ENCODE results near the gene FTL.

FTL gene

DNA sequence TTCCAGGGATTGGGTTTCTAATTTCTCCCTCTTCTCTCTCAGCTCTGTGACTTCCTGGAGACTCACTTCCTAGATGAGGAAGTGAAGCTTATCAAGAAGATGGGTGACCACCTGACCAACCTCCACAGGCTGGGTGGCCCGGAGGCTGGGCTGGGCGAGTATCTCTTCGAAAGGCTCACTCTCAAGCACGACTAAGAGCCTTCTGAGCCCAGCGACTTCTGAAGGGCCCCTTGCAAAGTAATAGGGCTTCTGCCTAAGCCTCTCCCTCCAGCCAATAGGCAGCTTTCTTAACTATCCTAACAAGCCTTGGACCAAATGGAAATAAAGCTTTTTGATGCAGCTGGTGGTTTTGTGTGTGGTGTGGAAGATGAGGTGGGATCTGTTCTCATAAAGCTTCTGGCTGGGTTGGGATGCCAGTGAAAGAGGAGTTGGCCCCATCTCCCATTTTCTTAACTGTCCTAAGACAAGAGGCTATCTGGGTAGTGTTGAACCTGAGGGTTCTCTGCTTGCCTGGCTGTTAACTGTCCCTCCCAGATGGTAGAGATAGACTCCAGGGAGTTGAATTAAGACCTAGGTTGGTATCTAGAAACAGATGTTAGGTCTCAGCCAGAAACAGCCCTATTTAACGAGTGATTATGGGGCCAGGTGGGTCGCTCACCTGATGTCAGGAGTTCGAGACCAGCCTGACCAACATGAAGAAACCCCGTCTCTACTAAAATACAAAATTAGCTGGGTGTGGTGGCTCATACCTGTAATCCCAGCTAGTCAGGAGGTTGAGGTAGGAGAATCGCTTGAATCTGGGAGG, 1.6 kb downstream of the FTL start:
- DNase-seq, result no peak

DNA sequence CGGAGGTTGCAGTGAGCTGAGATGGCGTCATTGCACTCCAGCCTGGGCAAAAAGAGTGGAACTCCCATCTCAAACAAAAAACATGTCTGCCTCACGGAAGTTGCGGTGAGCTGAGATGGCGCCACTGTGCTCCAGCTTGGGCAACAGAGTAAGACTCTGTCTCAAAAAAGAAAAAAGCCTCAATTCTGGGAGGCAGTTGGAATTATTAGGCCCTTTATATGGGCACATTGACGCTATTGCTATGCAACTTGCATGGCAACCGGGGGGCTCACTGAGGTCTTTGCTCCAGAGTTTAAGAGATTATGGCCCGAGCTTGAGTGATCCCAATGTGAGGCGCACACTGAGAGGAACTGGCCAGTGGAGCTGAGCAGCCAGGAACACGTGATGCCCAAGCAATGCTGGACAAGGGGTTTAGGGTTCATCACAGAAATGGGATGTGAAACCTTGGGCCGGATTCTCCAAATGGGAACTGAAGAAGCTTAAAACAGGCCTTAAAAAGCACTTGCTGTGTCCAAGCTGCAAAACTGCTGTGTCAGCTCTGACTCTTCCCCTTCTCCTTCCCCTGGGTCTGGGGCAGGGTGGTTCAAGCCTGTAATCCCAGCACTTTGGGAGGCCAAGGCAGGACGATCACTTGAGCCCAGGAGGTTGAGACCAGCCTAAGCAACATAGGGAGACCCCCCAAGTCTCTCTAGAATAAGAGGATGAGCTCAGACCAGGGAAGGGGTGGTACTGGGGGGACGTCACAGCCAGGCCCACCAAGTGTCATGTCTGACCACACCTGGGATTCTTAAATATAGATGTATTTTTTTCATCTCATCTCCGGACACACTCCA, 2.5 kb downstream of the FTL start:
- no peak for DNase-seq

DNA sequence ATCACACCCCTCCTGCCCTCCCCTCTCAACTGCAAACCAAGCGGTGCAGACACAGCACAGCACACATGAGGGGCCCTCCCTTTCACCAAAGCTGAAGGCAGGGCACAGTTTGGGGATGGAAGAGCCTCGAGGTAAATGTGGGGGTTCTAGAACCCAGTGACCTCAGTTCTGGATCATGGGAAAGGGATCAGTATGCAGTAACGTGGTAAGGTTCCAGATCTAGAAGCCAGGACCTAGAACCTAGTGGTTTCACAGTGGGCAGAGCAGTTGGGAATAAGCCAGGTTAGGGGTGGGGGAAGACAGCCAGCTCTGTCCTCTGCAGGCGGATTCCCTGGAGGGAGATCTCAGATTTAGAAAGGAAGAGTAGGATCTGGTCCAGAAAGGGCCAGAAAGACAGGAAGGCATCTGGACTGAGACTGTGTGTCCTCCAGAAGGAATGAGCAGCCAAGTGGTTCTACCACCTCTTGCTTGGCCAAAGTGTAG, 3.1 kb downstream of the FTL start:
- DNase-seq, result no peak

DNA sequence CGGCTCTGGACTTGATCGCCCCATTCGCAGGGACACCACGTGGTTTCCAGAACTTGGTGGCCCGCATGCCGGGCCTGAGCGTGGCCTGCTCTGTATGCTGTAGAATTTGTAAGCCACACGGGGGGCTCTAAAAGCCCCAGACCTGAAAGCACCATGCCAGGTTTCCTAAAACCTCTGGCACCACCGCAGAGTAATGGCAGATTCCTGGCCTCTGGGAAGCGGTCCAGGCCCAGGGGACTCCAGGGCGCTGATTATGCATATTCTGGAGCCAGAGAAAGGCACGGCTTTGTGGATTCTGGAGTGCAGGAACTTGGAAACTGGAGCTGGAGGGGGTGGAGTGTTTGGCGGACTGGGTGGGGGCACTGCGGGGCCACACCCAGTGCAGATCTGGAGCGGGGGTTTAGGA, 3.7 kb downstream of the FTL start:
- DNase-seq, result no peak

DNA sequence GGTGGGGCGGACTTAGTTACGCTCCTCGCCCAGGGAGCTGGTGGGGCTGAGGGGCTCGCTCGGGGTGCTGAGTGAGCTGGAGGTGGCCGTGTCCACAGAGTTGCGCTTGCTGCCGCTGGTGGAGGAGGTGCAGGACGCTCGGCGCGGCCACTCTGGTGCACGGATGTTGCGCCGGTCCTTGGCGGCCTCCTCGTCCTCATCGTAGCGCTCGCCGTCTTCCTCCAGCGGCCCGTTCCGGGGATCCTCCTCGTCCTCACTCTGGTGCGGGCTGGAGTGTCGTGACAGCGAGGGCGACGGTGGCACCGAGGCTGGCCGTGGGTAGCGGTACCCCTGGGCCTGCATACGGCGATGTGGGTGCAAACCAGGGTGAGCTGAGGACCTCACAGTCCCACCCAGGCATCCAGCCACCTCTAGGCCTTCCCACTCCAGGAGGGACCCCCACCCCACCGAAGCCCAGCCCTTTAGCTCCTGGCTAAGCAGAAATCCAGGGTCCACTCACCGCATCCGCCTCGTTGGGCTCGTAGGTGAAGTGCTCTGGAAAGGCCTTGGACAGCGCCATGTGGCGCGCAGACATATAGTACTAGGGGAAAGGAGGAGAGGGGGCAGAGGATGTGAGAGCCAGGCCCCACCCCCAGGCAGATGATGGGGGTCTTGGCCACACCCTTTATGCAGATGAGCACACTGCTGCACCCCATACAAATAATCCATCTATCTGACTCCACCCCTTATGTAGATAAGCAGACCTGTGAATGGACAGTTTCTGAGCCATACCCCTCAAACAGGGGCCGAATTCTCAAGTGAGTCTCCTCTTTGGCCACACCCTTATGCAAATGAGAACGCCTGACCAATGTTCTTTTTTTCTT, 4.4 kb downstream of the FTL start:
- no peak for DNase-seq

- DNase-seq, result no peak
Measured at GRCh38 chr19:48970139-48970766, 5.1 kb downstream of the FTL start.

GRCh38 chr19:48970923-48971395, 5.8 kb downstream of the FTL start:
- DNase-seq, result peak; percentile 56

- DNase-seq, result no peak
Measured at GRCh38 chr19:48975947-48976847, 11.1 kb downstream of the FTL start.

DNA sequence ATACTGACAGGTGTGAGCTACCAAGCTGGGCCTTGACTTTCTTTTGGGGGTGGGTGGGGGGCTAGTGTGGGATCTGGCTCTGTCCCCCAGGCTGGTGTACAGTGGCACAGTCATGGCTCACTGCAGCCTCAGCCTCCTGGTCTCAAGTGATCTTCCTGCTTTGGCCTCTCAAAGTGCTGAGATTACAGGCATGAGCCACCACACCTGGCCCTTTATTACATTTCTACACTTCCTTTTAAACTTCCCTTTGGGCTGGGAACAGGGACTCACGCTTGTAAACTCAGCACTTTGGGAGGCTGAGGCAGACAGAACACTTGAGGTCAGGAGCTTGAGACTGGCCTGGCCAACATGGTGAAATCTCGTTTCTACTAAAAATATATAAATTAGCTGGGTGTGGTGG, 12.0 kb downstream of the FTL start:
- DNase-seq, result no peak

DNA sequence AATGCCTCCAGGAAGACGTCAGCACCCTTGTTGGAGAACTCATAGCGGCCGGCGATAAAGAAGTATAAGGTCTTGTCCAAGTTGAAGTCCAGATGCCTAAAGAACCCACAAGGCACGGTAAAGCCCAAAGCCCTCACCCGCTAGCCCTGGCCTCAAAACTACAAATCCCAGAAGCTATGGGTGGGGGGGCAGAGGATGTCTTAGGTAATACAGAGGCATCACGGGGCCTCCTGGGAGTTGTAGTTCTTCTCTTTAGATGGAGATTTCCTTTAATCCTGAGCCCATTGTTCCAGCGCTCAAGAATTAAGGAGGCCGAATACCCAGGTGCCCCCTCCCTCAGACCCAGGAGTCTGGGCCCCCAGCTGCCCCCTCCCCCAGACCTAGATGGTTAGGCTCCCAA, 17.2 kb downstream of the FTL start:
- no peak for DNase-seq

DNA sequence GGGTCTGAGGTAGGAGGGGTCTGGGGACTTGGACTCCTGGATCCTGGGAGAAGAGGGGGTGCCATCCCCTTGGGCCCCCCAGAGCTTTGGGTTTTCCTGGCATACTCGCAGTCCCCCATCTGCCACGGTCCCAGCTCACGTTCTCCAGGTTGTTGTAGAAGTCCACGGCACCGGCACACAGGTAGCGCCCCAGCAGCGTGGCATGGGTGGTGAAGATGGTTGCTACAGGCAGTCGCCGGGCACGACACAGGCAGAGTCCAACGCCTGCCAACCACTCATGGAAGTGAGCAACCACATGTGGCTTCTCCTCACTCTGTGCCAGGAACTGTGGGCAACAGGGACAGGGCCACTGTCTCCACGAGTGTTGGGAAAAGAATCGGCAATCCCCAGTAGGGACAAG, 20.6 kb downstream of the FTL start:
- no peak for DNase-seq

DNA sequence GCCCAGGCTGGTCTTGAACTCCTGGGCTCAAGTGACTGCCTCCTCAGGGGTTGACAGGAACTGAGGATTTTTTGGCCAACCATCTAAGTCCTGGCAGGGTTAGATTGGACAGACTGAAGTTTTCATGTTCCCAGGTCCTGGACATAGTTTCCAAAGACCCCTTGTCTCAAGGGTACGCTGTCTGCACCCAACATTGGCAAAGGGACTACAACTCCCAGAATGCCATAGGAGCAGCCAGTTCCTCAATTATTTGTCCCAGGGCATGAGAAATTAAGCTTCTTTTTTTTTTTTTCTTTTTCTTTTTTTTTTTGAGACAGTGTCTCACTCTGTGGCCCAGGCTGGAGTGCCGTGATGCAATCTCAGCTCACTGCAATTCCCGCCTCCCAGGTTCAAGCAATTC, 21.1 kb downstream of the FTL start:
- DNase-seq, result no peak

- DNase-seq, result no peak
Measured at GRCh38 chr19:48987323-48987722, 22.2 kb downstream of the FTL start.

- no peak for DNase-seq
Measured at GRCh38 chr19:48988286-48988685, 23.2 kb downstream of the FTL start.

DNA sequence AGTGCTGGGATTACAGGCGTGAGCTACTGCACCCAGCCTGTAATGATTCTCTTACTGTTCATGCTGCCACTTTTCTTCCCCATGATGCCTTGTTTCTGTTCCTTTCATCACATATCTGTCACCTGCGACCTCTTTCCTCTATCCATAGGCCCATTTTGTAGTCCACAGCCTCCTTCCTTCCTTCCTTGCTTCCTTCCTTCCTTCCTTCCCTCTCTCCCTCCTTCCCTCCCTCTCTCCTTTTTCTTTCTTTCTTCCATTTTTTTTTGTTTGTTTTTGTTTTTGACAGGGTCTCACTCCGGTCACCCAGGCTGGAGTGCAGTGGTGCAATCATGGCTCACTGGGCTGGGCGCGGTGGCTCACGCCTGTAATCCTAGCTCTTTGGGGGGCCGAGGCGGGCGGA, 23.8 kb downstream of the FTL start:
- DNase-seq, result no peak

- no peak for DNase-seq
Measured at GRCh38 chr19:48989701-48990291, 24.7 kb downstream of the FTL start.

DNA sequence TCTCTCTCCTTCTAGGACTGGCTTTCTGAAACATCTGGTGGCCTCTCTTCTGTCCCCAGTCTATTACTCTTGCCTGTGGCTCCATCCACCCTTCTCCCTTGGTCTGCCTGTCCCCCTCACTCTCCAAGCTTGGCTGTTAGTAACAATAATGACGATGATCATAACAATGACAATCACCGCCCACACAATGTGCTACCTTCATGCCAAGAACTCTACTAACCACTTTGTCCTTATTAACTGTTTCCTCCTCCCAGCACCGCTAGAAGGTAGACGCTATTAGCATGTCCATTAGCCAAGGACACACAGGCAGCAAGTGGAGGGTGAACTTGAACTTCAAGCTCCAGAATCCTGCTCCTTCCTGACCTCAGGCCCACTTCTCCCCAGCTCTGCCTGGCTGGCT, 25.3 kb downstream of the FTL start:
- DNase-seq, result no peak

DNA sequence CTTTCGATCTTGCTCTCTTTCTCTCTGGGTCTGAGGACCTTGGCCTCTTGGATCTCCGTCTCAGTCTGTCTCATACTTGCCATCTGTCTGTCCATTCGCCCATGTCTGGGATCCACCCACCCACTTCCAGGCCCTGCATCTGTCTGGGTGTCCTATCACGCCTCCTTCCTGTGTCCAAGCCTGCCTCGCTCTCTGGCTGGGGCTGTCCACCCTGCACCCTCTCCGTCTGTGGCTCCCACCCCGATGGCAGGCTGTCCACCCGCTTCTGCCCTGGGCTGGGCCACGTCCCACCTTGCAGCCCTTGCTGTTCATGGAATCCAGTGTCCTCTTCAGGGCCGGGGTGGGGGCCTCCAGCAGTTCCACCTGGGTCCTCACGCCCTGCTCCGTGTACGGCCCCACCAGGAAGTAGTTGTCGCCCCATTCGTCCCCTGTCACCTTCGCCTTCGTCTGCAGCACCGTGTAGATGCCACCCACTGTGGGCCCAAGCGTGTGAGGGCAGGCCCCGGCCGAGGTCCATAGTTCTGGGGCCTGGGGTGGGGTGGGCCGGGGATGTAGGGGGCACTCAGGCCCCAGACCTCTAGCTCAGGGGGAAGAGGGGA, 26.0 kb downstream of the FTL start:
- DNase-seq, result no peak

DNA sequence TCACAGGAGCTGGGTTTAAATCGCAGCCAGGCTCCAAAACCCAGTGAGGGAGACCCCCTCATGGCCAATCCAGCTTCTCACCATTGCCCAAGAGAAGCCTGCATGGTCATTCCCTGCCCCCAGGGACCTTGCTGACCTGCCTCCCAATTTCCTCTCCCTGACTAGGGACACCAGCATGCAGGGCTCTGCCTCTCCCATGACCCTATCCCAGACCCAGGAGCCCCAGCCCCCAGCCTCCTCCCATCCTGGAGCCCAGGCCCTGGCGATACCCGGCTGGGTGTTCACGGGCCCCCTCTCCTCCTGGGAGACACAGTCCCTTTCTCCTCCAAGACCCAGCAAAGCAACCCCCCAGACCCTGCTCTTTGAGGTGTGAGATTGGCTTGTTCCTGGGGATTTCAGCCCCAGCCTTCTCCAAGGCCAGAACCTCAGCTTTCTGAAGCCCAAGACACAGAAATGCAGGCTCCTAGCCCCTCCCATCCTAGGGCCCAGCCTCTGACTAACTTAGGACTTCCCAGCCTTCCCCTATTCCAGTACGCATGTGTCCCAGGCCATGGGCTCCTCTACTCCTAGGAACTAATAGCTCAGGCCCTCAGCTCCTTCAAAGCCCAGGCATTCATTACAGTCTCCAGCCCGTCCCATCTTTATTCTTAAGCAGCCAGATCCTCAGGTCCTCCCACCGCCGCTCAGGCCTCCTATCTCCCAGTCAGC, 26.9 kb downstream of the FTL start:
- no peak for DNase-seq

Data from T1000 (cell line).